ENCODE measurements around the gene FGD3.

Gene FGD3

DNA sequence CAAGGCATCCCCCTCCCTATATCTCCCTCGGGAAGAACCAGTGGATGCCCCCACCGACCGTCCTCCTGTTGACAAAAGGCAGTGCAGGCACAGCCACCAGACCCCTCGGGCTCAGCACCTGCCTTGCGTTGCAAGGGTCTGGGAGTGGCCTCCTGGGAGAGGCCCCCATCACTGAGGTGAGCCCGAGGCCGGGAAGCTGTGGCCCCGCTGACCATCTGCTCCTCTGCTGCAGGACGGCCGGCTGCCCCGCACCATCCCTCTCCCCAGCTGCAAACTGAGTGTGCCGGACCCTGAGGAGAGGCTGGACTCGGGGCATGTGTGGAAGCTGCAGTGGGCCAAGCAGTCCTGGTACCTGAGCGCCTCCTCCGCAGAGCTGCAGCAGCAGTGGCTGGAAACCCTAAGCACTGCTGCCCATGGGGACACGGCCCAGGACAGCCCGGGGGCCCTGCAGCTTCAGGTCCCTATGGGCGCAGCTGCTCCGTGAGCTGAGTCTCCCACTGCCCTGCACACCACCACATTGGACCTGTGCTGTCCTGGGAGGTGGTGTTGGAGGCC, 87.9 kb downstream of the FGD3 start:
- no peak for DNase-seq

DNA sequence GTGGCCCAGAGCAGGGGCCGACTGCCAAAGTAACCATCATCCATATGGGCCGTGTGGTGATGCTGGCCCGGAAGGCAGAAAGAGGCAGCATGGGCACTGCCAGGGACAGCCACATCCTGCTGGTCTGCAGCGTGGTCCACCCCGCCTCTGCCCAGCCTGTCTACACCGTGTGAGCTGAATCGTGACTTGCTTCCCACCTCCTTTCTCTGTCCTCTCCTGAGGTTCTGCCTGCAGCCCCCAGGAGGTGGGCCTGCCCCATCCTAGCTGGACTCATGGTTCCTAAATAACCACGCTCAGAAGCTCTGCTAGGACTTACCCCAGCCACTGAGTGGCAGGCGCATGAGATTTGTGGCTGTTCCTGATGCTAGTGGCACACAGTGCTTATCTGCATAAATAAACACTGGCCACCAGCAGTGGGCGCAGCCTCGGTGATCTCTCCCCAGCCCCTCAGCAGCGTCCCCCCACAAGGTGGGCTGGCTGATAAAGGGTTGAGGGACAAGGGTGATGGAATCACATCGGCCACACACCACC, 88.6 kb downstream of the FGD3 start:
- no peak for DNase-seq

GRCh38 chr9:93036887-93037475, 89.7 kb downstream of the FGD3 start:
- DNase-seq: no peak

DNA sequence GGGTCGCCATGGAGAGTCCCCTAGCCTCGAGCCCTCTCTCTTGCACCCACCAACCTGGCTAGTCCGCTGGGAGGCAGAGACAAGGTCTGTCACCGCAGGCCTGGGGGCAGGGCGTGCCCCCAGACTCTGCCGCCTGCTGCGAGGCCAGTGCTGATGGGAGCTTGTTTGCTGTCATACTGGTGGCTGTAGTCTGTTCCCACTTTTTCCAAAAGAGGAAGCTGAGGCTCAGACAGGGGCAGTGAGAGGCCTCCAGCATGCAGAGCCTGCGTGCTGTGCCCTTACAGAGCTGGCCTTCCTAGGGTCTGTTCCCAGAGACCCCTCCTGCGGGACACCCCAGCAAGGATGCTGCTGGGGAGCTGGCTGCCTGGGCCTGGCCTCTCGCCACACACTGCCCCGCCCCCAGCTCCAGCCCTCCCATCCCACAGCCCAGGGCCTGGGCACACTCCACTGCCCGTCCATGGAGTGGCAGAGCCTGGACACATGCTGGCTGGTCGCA, 90.2 kb downstream of the FGD3 start:
- DNase-seq: no peak

DNA sequence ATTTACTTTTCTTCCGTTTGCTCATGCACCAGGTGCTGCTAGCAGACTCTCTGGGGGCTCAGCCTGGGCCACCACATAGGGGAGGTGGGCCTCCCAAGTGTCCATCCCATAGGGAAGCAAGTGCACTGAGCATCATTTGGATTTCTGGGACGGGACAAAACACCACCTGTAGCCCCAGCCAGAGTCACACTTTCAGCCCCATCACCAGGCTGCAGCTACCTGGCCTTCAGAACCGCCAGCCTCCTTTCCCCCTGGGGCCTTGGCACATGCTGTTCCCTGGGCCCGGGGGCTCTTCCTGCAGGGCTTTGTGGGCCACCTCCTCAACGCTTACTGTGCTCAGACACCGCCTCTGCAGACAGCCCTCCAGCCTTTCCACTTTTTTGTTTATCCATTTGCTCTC, 91.6 kb downstream of the FGD3 start:
- no peak for DNase-seq

DNA sequence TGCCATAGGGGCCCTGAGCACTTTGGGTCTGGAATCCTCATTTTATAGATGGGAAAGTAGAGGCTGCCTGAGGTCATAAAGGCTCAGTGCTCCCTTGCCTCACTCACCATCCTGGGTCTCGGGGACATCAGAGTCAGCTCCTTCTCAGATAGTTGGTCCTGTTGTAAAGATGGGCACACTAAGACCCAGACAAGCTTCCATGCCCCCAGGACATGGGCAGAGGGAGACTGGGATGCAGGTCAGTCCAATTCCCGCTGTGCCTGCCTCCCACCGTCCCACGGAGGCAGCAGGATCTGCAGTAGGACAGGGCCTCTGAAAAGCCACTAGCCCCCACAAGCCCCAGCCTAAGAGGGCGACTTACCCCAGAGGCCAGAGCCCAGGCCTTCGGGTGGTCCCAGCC, 92.1 kb downstream of the FGD3 start:
- no peak for DNase-seq

DNA sequence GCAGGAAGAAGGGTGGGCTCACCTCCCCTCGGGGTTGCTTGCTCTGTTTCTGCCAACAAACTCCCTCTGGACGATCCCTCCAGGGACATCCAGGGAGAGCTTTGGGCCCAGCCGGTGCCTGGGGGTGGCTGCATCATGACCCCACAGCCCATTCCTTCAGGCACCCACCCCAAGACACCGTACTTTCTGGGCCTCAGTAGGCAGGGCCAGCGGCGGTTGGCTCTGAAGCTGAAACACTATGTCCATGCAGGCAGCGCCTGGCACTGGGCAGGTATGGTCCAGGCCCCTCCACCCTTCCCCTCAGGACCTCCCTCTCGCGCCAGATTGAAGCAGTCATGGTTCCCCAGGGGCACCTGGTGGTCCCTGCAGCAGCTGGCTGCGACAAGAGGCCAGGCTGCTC, 92.7 kb downstream of the FGD3 start:
- DNase-seq: no peak

- no peak for DNase-seq
These were observed 93.1 kb downstream of the FGD3 start for GRCh38 chr9:93040409-93040808.

DNA sequence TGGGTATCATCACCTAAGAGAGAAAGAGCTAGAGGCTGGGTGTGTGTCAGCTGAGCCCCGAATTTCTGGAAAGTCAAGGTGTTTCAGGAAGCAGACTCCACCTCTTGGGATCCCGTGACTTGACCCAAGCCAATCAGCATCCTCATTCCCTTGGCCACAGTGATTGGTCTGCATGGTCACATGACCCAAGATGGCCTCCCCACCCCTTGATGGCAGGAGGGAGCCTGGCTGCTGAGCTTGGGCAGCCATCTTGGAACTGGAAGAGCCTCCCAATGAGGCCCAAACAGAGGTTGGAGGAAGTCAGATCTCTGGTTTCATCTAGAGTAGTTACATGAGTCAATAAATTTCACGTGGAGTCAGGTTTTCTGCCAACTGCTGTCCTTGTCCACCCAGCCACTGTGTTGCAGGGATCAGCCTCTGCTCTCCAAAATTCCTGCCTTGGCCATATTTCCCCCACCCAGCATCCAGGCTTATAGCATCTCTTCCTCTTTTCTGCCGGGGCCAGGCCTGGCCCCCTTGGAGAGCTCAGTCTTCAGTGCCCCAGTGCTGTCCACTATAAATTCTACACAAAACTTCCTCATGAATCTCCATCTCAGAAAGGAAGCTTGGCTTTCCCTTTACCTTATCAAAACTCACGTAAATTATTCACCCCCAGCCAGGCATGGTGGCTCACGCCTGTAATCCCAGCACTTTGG, 93.9 kb downstream of the FGD3 start:
- peak; percentile 63 for DNase-seq

DNA sequence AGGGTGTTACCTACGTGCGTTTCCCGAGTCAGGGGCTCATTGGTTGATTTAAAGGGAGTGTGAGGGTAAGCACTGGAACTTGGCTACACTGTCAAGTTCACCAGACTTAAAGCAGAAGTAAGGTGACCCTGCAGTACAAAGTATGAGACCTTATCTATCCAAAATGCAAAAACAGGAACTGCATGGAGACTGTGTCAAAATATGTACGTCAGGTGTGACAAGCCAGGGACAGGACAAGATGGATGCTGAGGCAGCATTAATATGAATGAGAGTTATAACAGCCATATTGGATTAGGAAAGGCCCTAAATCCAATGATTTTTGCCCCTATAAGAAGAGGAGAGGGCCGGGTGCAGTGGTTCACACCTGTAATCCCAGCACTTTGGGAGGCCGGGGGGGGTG, 95.8 kb downstream of the FGD3 start:
- no peak for DNase-seq

- DNase-seq: no peak
These were observed 98.2 kb downstream of the FGD3 start for GRCh38 chr9:93045521-93045920.

DNA sequence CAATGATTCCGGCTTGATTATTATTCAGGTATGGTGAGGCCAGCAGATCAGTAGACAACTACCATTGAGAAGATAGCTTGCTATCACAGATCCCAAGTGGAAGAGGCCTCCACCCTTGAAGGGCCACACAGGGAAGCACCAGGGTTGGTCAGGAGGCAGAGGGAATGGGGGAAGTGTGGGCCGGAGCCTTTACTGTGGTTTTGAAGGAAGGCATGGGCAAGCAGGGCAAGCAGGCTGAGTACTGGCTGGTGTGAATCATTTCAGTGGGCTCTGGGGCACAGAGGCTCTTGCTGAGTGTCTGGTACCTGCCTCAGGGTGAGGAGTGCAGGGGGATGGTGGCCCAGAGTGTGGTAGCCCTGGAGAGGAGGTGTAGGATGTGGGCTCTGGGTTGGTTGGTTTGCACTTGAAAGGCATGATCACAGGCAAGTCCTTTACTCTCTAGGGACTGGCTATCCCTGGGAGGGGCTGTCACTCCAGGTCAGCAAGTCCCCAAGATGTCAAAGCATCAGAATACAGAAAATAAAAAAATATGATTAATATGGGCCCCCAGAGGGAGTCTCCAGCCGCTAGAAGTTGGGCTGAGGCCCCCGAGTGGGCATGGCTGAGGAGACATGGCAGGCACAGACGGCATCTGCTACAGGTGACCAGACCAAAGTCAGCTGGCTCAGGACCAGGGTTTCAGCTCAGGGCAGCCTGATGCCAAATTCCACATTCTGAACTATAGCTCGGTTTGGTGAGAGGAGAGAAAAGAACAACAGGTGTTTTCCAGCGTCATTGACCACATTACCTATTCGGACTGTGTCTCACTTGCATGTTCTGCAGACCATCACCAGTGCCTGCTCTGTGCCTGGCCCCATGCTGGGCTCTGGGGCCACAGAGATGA, 101.5 kb downstream of the FGD3 start:
- DNase-seq: no peak

DNA sequence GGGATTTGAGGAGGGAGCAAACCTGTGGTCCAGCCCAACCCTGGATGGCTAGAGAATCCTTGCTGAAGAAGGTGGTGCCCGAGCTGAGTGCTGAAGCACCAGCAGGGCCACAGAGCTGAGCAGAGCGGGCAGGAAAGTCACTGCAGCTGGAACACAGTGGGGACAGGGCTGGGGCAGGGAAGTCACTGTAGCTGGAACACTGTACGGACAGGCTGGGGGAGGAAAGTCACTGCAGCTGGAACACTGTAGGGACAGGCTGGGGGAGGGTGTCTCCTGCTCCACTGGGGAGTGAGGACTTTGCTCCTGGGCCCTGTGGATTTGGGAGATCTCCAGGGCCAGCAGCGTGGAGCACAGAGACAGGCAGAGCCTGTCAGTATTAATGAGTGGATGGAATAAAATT, 102.2 kb downstream of the FGD3 start:
- DNase-seq: no peak

- no peak for DNase-seq
These were observed 102.9 kb downstream of the FGD3 start for GRCh38 chr9:93050231-93050630.

- no peak for DNase-seq
These were observed 104.4 kb downstream of the FGD3 start for GRCh38 chr9:93051680-93052089.

DNA sequence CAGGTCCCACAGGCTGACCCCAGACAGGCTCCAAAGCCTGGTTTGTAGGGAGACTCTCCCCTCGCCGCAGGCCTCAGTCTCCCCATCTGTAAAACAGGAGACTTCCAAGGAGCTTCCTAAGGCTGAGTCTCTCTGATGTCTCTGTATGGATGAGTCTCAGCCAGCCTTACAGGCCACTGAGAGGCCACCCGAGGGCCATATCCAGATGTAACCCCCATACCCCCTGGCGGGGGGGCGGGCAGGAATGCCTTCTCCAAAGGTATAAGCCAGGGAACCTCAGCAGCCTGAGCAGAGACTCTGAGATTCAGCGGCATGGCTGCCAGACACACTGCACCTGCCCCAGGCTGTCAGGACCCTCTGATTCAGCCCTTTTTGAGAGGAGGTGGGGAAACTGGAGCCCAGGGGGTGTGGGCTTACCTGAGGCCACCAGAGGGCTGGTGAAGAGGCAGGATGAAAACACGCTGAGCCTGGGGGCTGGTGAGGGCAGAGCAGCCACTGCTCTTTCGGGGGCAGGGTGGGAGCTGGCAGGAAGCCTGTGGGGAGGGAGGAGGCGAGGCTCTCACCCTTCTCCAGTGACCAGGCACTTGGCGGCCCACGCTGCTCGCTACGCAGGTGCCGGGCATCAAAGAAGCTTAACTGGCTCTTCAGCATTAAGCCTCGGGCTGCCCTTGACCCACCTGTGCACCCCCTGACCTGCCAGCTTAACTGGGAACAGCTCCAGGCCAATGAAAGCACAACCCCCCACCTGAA, 105.6 kb downstream of the FGD3 start:
- DNase-seq: no peak

GRCh38 chr9:93053781-93054331, 106.5 kb downstream of the FGD3 start:
- no peak for DNase-seq

DNA sequence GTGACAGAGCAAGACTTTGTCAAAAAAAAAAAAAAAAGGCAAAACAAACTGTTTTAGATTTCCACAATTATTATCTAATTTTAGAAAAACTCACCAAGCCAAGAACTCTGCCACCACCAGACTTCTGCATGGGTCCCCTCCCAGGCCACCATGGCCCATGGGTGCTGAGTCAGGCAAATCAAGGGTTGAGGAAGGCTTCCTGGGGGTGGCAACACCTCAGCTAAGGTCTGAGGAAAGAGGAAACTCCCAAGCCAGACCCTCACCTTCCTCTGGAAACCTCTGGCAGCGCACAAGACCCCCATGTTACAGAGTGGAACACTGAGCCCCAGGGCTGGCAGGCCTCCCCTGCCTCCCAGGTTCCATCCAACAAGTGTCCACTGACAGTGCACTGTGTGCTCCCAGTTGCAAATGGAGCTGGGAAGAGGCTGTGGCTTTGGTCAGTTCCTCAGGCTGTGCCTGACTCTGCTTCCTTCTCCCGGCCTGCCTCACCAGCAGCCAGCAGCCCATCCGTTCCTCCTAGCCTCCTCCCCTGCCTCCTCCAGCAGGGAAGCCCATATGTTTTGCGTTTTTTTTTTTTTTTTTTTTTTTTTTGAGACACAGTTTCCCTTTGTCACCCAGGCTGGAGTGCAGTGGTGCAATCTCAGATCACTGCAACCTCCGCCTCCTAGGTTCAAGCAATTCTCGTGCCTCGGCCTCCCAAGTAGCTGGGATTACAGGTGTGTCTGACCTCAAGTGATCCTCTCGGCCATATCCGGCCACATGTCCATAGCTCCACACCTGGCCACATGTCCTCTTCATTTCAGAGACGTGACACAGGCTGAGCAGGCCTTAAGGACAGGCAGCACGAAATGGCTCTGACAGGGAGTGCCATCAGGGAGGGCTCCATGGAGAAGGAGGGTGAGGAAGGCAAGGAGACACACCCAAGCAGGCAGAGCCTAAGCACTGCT, 107.7 kb downstream of the FGD3 start:
- no peak for DNase-seq

DNA sequence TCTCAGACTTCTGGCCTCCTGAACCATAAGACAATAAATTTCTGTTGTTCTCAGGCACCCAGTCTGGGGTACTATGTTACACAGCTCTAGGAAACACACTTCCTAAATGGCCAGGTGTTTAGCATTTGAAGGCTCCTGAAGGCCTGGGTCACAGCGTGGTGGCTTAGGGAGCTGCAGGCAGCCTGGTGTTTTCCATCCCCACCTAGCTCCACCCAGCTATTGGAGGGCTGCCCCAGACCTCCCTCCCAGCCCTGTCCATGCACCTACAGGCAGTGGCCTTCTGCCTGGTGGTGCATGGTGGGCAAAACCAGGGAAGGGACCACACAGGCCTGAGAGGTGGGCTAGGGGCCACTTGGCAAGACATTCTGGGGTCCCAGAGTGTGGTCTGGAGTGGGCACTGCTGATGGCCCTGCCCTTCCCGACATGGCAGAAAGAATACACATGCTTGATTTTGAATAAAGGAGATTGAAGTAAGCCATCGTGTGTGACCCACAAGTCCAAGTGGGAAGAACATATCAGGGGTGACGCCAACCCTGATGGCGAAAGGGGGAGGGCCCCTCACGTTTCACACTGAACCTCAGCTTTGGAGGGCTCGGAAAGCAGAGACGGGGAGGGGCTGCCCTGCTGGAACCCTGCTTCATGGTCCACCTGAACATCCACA, 109.8 kb downstream of the FGD3 start:
- no peak for DNase-seq

- DNase-seq: no peak
These were observed 110.5 kb downstream of the FGD3 start for GRCh38 chr9:93057703-93058354.
